Epithelial cell of proximal tubule (primary cell): ENCODE results near the gene ARL2BP. TPM values are rescaled to one million over a fixed set of nuclear protein-coding genes. Genes with fewer than 3 reads are reported as not detected.
A peak's percentile ranks its signal among the peaks of the same experiment; 100 is the strongest.
"Not testable (repeated sequence)": the region's sequence is repeated elsewhere in the genome, so short reads cannot be mapped to it uniquely, and the experiment has no call there.

Source experiments
- DNase-seq: peaks from one replicate; pipeline ENCODE4 v3.0.0-alpha.2; 2011; ENCODE audit warnings: low read depth
- H3K4me3 ChIP-seq: 2 replicates; pipeline ENCODE4 v1.5.1; 2011; ENCODE audit warnings: low read depth, mild to moderate bottlenecking, low read length
- CTCF ChIP-seq: conservative IDR thresholded peaks from 2 replicates; pipeline ENCODE4 v1.5.1; 2012; ENCODE audit warnings: low read depth, mild to moderate bottlenecking, low read length
- total RNA-seq: library from RNA; depleted of rRNA; stranded (reverse); fragments of >200 nt; gene quantifications from 2 replicates; pipeline ENCODE4 v1.2.3, GENCODE V29; 2015

The ARL2BP gene
- 44.6 and 55.7 TPM in 2 replicates for total RNA-seq

GRCh38 chr16:57244767-57245471 is at the start of gene ARL2BP:
TSS of gene ARL2BP (plus strand) at chr16:57245259. CDS start at chr16:57245368, 109 bp downstream.
- no peak for TF ChIP-seq CTCF
- H3K4me3 ChIP-seq = peak within 1 kb of the TSS; percentile 84
- peak; percentile 91 for DNase-seq

DNA sequence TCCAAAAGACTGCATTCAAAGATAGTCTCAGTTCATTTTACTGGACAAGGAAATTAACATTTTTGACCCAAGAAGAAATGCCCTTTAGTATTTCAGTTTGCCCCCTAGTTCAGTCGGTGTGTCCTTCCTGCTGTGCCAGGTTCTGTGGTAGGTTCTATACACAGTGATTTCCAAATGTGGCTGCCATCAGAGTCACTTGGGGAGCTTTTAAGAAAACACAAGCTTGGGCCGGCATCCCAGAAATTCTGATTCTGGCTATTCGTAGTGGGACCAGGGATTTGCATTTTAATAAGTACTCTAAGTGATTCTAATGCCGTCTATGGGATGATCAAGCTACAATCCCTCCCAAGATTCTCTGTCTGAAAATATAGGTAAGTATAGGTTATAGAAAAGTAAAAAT is 48.8 kb upstream of the ARL2BP start:
- DNase-seq = no peak
- no peak overlapping the region for H3K4me3 ChIP-seq
- no peak for TF ChIP-seq CTCF

- H3K4me3 ChIP-seq = no peak overlapping the region
- TF ChIP-seq CTCF = no peak
- DNase-seq = no peak
These were observed 48.3 kb upstream of the ARL2BP start for GRCh38 chr16:57196753-57197152.

GRCh38 chr16:57200321-57200720 is 44.7 kb upstream of the ARL2BP start:
- DNase-seq, H3K4me3 ChIP-seq: not testable (repeated sequence)

DNA sequence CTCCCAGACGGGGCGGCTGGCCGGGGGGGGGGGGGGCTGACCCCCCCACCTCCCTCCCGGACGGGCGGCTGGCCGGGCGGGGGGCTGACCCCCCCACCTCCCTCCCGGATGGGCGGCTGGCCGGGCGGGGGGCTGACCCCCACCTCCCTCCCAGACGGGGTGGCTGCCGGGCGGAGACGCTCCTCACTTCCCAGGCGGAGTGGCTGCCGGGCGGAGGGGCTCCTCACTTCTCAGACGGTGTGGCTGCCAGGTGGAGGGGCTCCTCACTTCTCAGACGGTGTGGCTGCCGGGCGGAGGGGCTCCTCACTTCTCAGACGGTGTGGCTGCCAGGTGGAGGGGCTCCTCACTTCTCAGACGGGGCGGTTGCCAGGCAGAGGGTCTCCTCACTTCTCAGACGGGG is 44.1 kb upstream of the ARL2BP start:
- DNase-seq, H3K4me3 ChIP-seq: not testable (repeated sequence)

DNA sequence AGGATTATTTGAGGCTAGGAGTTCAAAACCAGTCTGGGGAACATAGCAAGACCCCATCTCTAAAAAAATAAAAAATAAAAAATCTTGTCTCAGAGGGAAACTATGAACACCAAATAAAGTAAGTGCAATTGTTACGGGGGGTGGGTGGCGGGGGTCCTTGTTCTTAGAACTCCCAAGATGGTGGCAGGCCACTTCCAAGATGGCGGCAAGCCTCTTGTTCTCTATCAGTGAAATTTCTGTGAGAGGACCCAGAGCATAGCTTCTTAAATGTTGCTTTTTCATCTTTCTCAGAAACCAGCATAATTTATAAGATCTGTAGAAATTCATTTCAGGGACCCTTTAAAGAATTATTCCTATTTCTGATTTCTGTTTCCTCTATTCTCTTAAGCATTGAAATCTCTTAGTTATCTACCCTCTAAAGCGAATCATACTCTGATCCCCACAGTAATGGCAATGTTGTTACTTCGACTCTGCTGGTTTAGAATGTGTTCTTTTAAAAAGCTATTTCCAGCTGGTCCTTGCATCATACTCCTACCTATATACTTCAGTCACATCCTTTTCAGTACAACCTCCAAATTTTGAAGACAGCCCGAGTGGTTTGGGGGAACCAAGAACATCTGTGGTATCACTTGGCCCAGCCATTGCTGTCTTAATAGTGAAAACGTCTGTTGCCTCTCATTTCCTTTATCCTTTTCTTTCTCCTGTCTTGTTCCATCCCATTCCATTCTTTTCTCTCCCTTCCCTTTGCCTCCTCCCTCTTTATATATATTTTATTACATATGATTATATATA is 42.8 kb upstream of the ARL2BP start:
- DNase-seq = no peak
- no peak overlapping the region for H3K4me3 ChIP-seq
- no peak for TF ChIP-seq CTCF

DNA sequence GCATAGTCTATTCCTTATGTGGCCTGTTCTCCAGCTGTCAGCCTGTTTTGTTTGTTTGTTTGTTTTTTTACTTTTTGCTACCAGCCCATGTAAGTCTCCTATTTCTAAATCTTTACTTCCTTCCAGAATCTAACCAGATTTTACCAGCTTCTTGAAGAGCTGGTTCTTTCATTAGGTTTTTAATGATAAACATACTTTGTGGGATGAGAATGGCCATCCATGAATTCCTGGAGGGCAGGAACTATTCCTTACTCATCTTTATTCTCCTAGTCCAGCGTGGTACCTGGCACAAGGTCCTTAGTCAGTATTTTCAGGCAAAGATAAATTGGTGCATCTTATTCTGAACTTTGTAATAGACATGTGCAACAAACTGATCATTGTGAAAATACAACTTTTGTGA is 41.6 kb upstream of the ARL2BP start:
- no peak for DNase-seq
- no peak for TF ChIP-seq CTCF
- no peak overlapping the region for H3K4me3 ChIP-seq

DNA sequence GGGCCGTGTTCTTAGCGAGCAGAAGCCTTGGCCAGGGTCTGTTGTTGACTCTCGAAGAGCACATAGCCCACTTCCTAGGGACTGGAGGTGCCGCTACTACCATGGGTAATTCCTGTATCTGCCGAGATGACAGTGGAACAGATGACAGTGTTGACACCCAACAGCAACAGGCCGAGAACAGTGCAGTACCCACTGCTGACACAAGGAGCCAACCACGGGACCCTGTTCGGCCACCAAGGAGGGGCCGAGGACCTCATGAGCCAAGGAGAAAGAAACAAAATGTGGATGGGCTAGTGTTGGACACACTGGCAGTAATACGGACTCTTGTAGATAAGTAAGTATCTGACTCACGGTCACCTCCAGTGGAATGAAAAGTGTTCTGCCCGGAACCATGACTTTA is 40.4 kb upstream of the ARL2BP start:
- H3K4me3 ChIP-seq = no peak overlapping the region
- DNase-seq = no peak
- peak; percentile 6 for TF ChIP-seq CTCF
